Panc1 (cell line): ENCODE data around the gene PIP5K1A. TPM values are rescaled to one million over a fixed set of nuclear protein-coding genes. Genes with fewer than 3 reads are reported as not detected.
"Not testable (repeated sequence)": the region's sequence is repeated elsewhere in the genome, so short reads cannot be mapped to it uniquely, and the experiment has no call there.

Experiments
- ATAC-seq: fragments of 200-7000 bp; cut with Tn5 transposase; 2 replicates; pipeline ENCODE4 v1.9.1; 2020; ENCODE audit warnings: mild to moderate bottlenecking, moderate library complexity
- BruUV-seq: library from RNA; stranded (reverse); fragments of 400-500 nt; replicated peaks from 2 replicates; lab custom pipeline; 2021; lab: Mats Ljungman, UMichigan
- CTCF ChIA-PET: fragments of 300-600 bp; sonication (Branson Sonifier 250); formaldehyde crosslinking; loops from one replicate; lab custom pipeline; 2022; ENCODE audit warnings: antibody characterized with exemption; lab: Charles Lee
- POLR2A ChIA-PET: fragments of 300-600 bp; sonication (Branson Sonifier 250); formaldehyde crosslinking; loops from one replicate; lab custom pipeline; 2022; ENCODE audit warnings: antibody characterized with exemption; lab: Charles Lee
- DNase-seq: peaks from one replicate; pipeline ENCODE4 v3.0.0-alpha.2; 2010; ENCODE audit warnings: low read depth, low spot score
- H3K27ac ChIP-seq: 2 replicates; pipeline ENCODE4 v1.5.1; 2011; ENCODE audit warnings: mild to moderate bottlenecking, low read length, inconsistent platforms
- H3K27me3 ChIP-seq: fragments of 200-500 bp; sonication (Bioruptor generic); 2 replicates; pipeline ENCODE4 v1.6.0; 2014; ENCODE audit warnings: low read length, inconsistent platforms; ENCODE audit not compliant: control insufficient read depth, insufficient read depth
- H3K36me3 ChIP-seq: fragments of 200-500 bp; sonication (Bioruptor generic); 2 replicates; pipeline ENCODE4 v1.5.1; 2014; ENCODE audit warnings: inconsistent platforms, mild to moderate bottlenecking, low read length, moderate library complexity; ENCODE audit not compliant: control insufficient read depth, insufficient read depth
- H3K4me1 ChIP-seq: 2 replicates; pipeline ENCODE4 v1.5.1; 2011; ENCODE audit warnings: inconsistent platforms, mild to moderate bottlenecking, low read length, moderate library complexity; ENCODE audit not compliant: control insufficient read depth, insufficient read depth
- H3K4me3 ChIP-seq, 2 experiments: 2 replicates each; pipeline ENCODE4 v1.5.1; 2011 to 2012; ENCODE audit warnings: low read depth in 2 of 2, low read length in 2 of 2, mild to moderate bottlenecking in 2 of 2, inconsistent platforms in 1 of 2, moderate library complexity in 1 of 2
- H3K9me3 ChIP-seq: fragments of 200-500 bp; sonication (Bioruptor generic); 2 replicates; pipeline ENCODE4 v1.5.1; 2014; ENCODE audit warnings: low read depth, mild to moderate bottlenecking, inconsistent platforms, low read length, moderate library complexity; ENCODE audit not compliant: control insufficient read depth, insufficient read depth
- POLR2AphosphoS5 ChIP-seq: IDR thresholded peaks from 2 replicates; pipeline ENCODE4 v1.6.1; 2012; ENCODE audit warnings: mild to moderate bottlenecking, low read depth, low read length, moderate library complexity
- SIN3A ChIP-seq: IDR thresholded peaks from 2 replicates; pipeline ENCODE4 v1.6.1; 2012; ENCODE audit warnings: low read depth, mild to moderate bottlenecking, low read length, moderate library complexity, borderline replicate concordance; ENCODE audit not compliant: insufficient read depth
- TCF7L2 ChIP-seq: IDR thresholded peaks from 2 replicates; pipeline ENCODE4 v1.6.1; 2011; ENCODE audit warnings: mild to moderate bottlenecking, low read depth, low read length, inconsistent platforms
- in situ Hi-C: cut with HindIII; loops from 2 replicates; pipeline ENCODE4 v1.10.0; 2016; ENCODE audit warnings: low sequenced_read_pairs, low pct_unique_long_range_greater_than_20kb
- intact Hi-C: fragments of 100-400 bp; cut with micrococcal nuclease; formaldehyde crosslinking; loops from one replicate; pipeline ENCODE4 v1.10.0; 2022; ENCODE audit not compliant: unreplicated experiment
- total RNA-seq: library from RNA; stranded (reverse); gene quantifications from one replicate; pipeline ENCODE4 v1.2.1, GENCODE V29; 2021; ENCODE audit not compliant: unreplicated experiment
- TF ChIP-seq, protein P1 (sequence below), 2 experiments: IDR thresholded peaks; 2 replicates each; pipeline ENCODE4 v1.6.1; 2011 to 2012; ENCODE audit warnings: low read depth in 2 of 2, control low read depth in 1 of 2, low read length in 1 of 2, mild to moderate bottlenecking in 1 of 2, moderate library complexity in 1 of 2; ENCODE audit not compliant: insufficient read depth in 1 of 2
- TF ChIP-seq, protein P2 (sequence below): fragments of 450-650 bp; IDR thresholded peaks from 2 replicates; pipeline ENCODE4 v1.5.1; 2017; ENCODE audit warnings: mild to moderate bottlenecking

The PIP5K1A gene
- total RNA-seq, 1 experiment from 2014 or later, result 78.9 TPM

DNA sequence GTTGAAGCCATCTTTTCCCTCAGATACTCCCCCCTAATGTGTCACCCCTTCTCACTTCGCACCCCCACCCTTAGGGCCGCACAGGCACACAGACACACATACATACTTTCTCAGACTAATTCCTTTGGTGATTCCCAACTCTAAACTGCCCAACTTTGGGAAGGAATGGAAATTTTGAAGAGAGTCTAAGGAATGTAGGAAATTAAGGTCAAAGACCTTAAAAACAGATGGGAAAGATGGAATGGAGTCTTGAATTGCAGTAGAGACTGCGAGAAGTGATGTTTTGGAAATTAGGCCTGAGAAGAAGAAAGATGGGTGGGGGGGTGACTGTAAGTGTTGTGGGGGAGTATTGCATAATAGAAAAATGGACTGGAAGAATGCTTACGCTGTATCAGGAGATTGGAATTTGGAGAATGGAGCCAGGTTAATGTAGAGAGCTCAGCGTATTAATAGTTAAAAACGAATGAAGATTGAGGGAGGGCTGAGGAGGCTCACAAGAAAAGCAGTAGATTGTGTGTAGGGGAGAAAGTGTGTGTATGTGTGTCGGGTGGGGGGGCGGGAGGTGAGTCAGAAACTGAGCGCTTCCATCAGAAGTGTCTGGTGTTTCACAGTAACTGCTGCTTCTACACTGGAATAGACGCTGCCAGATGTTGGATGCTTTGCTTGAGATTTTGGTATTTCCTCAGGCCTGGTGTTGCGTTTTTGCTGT is 1.7 kb downstream of the PIP5K1A start:
- CTCF ChIA-PET, result interaction anchor here (0.6 kb wide), 2 partner anchors 53 to 248 kb away, joined by 3 to 5 read pairs; no protein-coding TSS in a partner anchor
- in situ Hi-C loops (no loop called here), intact Hi-C loops (loop anchor here (5.0 kb wide), 1 partner anchor 52 kb away; the partner anchor contains the start of gene PSMD4)

DNA sequence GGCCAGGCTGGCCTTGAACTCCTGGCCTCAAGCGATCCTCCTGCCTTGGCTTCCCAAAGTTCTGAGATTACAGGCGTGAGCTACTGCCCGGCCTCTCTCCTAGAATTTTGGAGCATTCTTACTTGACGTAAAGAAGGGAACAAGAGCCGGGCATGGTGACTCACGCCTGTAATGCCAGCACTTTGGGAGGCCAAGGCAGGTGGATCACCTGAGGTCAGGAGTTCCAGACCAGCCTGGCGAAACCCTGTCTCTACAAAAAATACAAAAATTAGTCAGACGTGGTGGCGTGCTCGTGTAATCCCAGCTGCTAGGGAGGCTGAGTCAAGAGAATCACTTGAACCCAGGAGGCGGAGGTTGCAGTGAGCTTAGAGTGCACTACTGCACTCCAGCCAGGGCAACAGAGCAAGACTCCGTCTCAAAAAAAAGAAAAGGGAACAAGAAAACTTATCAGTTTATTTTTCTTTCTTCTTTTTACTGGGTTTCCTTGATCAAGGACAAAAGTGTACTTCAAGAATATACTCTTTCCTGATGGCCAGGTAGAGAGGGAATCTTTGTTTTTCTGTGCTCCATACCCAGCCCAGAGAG is 7.1 kb downstream of the PIP5K1A start:
- H3K36me3 ChIP-seq, H3K9me3 ChIP-seq, H3K27ac ChIP-seq, H3K4me1 ChIP-seq, intact Hi-C loops, H3K27me3 ChIP-seq, H3K4me3 ChIP-seq, BruUV-seq, CTCF ChIA-PET, DNase-seq, in situ Hi-C loops, ATAC-seq: not testable (repeated sequence)
- POLR2A ChIA-PET, result interaction anchor here (0.6 kb wide), 1 partner anchor 49 kb away, joined by 7 read pairs; the partner anchor contains the start of gene PSMD4

More for the DNA sequence above, 1.7 kb downstream of the PIP5K1A start:
- no peaks in the 10 kb centered on the region for H3K9me3 ChIP-seq
- peaks cover 9% of the 10 kb centered on the region; the same call in 1 of the 2 replicates for H3K4me1 ChIP-seq
- H3K27ac ChIP-seq, result peak overlapping the region; percentile 97
- no TSS peak for BruUV-seq
- no peak for ATAC-seq
- no peaks in the 10 kb centered on the region for H3K27me3 ChIP-seq
- H3K4me3 ChIP-seq, result peak overlapping the region; percentile 94 to 100
- TF ChIP-seq, protein P1, sequence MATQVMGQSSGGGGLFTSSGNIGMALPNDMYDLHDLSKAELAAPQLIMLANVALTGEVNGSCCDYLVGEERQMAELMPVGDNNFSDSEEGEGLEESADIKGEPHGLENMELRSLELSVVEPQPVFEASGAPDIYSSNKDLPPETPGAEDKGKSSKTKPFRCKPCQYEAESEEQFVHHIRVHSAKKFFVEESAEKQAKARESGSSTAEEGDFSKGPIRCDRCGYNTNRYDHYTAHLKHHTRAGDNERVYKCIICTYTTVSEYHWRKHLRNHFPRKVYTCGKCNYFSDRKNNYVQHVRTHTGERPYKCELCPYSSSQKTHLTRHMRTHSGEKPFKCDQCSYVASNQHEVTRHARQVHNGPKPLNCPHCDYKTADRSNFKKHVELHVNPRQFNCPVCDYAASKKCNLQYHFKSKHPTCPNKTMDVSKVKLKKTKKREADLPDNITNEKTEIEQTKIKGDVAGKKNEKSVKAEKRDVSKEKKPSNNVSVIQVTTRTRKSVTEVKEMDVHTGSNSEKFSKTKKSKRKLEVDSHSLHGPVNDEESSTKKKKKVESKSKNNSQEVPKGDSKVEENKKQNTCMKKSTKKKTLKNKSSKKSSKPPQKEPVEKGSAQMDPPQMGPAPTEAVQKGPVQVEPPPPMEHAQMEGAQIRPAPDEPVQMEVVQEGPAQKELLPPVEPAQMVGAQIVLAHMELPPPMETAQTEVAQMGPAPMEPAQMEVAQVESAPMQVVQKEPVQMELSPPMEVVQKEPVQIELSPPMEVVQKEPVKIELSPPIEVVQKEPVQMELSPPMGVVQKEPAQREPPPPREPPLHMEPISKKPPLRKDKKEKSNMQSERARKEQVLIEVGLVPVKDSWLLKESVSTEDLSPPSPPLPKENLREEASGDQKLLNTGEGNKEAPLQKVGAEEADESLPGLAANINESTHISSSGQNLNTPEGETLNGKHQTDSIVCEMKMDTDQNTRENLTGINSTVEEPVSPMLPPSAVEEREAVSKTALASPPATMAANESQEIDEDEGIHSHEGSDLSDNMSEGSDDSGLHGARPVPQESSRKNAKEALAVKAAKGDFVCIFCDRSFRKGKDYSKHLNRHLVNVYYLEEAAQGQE (IDR thresholded peaks at IDR 0.05; ENCODE audit: insufficient read depth in 1 of 2, low read depth in 2 of 2, low read length in 1 of 2), result no peak
- TF ChIP-seq POLR2AphosphoS5, result peak; percentile 38; the same call in 1 of the 2 replicates
- TF ChIP-seq TCF7L2, result no peak
- TF ChIP-seq, protein P2, sequence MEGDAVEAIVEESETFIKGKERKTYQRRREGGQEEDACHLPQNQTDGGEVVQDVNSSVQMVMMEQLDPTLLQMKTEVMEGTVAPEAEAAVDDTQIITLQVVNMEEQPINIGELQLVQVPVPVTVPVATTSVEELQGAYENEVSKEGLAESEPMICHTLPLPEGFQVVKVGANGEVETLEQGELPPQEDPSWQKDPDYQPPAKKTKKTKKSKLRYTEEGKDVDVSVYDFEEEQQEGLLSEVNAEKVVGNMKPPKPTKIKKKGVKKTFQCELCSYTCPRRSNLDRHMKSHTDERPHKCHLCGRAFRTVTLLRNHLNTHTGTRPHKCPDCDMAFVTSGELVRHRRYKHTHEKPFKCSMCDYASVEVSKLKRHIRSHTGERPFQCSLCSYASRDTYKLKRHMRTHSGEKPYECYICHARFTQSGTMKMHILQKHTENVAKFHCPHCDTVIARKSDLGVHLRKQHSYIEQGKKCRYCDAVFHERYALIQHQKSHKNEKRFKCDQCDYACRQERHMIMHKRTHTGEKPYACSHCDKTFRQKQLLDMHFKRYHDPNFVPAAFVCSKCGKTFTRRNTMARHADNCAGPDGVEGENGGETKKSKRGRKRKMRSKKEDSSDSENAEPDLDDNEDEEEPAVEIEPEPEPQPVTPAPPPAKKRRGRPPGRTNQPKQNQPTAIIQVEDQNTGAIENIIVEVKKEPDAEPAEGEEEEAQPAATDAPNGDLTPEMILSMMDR, result no peak
- TF ChIP-seq SIN3A, result 0 out of 2 replicates have a peak, but pooled peaks have one; percentile 1
- no peak for DNase-seq
- POLR2A ChIA-PET, result interaction anchor here (0.6 to 0.7 kb wide), 2 partner anchors 11 to 44 kb away, joined by 3 to 8 read pairs; no protein-coding TSS in a partner anchor
- peaks cover 3% of the 10 kb centered on the region; the same call in 1 of the 2 replicates for H3K36me3 ChIP-seq
